A549 (cell line): Measurements from ENCODE around the gene SVIL.

ENCODE experiments used
- ATOH8 ChIP-seq: fragments of 250-450 bp; sonication (Bioruptor Pico); IDR thresholded peaks from 2 replicates; pipeline ENCODE4 v1.5.0; 2020; ENCODE audit warnings: low read depth, mild to moderate bottlenecking, moderate library complexity
- BHLHE40 ChIP-seq: IDR thresholded peaks from 2 replicates; pipeline ENCODE4 v1.6.1; 2012; ENCODE audit warnings: low read depth, low read length, inconsistent platforms
- EP300 ChIP-seq, 2 experiments: fragments of >200 bp; sonication (Bioruptor Twin); formaldehyde crosslinking; IDR thresholded peaks; 2 replicates in 1 of 2; 3 replicates in 1 of 2; pipeline ENCODE4 v1.6.1; 2016 to 2017
- KDM1A ChIP-seq: fragments of 200-600 bp; sonication (generic); IDR thresholded peaks from 2 replicates; pipeline ENCODE4 v1.6.1; 2016; ENCODE audit warnings: low read depth, mild to moderate bottlenecking
- MAX ChIP-seq: IDR thresholded peaks from 2 replicates; pipeline ENCODE4 v1.6.1; 2012
- MAZ ChIP-seq: fragments of 150-350 bp; IDR thresholded peaks from 2 replicates; pipeline ENCODE4 v1.6.1; 2014; ENCODE audit warnings: antibody characterized with exemption, low read depth, low read length, borderline replicate concordance
- MYC ChIP-seq: IDR thresholded peaks from 2 replicates; pipeline ENCODE4 v1.6.1; 2012; ENCODE audit warnings: mild to moderate bottlenecking, inconsistent platforms, low read length, improper control_type of control experiment, borderline replicate concordance
- POLR2A ChIP-seq: IDR thresholded peaks from 2 replicates; pipeline ENCODE4 v1.6.1; 2012; ENCODE audit warnings: mild to moderate bottlenecking, low read length
- RAD21 ChIP-seq, 2 experiments: fragments of >200 bp in 1 of 2; sonication (Bioruptor Twin) in 1 of 2; formaldehyde crosslinking in 1 of 2; IDR thresholded peaks in 1 of 2; conservative IDR thresholded peaks in 1 of 2; 2 replicates in 1 of 2; 3 replicates in 1 of 2; pipeline ENCODE4 v1.6.1; 2012 to 2018; ENCODE audit warnings: inconsistent platforms in 1 of 2
- REST ChIP-seq: fragments of 200-600 bp; sonication (generic); IDR thresholded peaks from 2 replicates; pipeline ENCODE4 v1.6.1; 2016; ENCODE audit warnings: antibody characterized with exemption, mild to moderate bottlenecking, moderate library complexity
- RFX5 ChIP-seq: fragments of 450-650 bp; IDR thresholded peaks from 2 replicates; pipeline ENCODE4 v1.7.1; 2014; ENCODE audit warnings: antibody characterized with exemption, mild to moderate bottlenecking, moderate library complexity
- ZFP36 ChIP-seq: fragments of 450-650 bp; IDR thresholded peaks from 2 replicates; pipeline ENCODE4 v1.6.1; 2014; ENCODE audit warnings: borderline replicate concordance; ENCODE audit not compliant: partially characterized antibody
- ZSCAN20 ChIP-seq: fragments of 250-450 bp; sonication (Bioruptor Pico); IDR thresholded peaks from 2 replicates; pipeline ENCODE4 v1.8.0; 2022; ENCODE audit warnings: mild to moderate bottlenecking, moderate library complexity
- TF ChIP-seq, protein P1 (sequence below): fragments of >200 bp; sonication (Bioruptor Twin); formaldehyde crosslinking; IDR thresholded peaks from 3 replicates; pipeline ENCODE4 v1.5.1; 2016

- TF ChIP-seq POLR2A (no peak), ZFP36 (no peak), BHLHE40 (no peak), ZSCAN20 (CRISPR knock-in tag) (no peak), RAD21 (conservative IDR thresholded peaks at IDR 0.05 in 1 of 2, IDR thresholded peaks at IDR 0.05 in 1 of 2) (no peak), RFX5 (no peak), KDM1A (no peak), MAX (no peak), REST (no peak), ATOH8 (CRISPR knock-in tag) (no peak), MAZ (no peak), EP300 (IDR thresholded peaks at IDR 0.05) (no peak), MYC (no peak)
- TF ChIP-seq, protein P1, sequence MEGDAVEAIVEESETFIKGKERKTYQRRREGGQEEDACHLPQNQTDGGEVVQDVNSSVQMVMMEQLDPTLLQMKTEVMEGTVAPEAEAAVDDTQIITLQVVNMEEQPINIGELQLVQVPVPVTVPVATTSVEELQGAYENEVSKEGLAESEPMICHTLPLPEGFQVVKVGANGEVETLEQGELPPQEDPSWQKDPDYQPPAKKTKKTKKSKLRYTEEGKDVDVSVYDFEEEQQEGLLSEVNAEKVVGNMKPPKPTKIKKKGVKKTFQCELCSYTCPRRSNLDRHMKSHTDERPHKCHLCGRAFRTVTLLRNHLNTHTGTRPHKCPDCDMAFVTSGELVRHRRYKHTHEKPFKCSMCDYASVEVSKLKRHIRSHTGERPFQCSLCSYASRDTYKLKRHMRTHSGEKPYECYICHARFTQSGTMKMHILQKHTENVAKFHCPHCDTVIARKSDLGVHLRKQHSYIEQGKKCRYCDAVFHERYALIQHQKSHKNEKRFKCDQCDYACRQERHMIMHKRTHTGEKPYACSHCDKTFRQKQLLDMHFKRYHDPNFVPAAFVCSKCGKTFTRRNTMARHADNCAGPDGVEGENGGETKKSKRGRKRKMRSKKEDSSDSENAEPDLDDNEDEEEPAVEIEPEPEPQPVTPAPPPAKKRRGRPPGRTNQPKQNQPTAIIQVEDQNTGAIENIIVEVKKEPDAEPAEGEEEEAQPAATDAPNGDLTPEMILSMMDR: no peak
These were observed 214.0 kb downstream of the SVIL start for GRCh38 chr10:29420744-29421143.
